Suppressor macrophage treated with lipopolysaccharide for 4 hours (primary cell): ENCODE measurements around the gene GALK1.

ENCODE experiments used
- DNase-seq: peaks from one replicate; pipeline ENCODE4 v3.0.0-alpha.2; 2020

The GALK1 gene

GRCh38 chr17:75749545-75750389 is 15.2 kb downstream of the GALK1 start:
- DNase-seq = peak; percentile 91

GRCh38 chr17:75748706-75749105 is 16.3 kb downstream of the GALK1 start:
- DNase-seq = no peak

- no peak for DNase-seq
Measured at GRCh38 chr17:75743625-75744206, 21.3 kb downstream of the GALK1 start.

GRCh38 chr17:75742337-75742736 is 22.7 kb downstream of the GALK1 start:
- DNase-seq = no peak

- DNase-seq = no peak
Measured at GRCh38 chr17:75740631-75741077, 24.3 kb downstream of the GALK1 start.

GRCh38 chr17:75740215-75740614 is 24.8 kb downstream of the GALK1 start:
- no peak for DNase-seq

- DNase-seq = no peak
Measured at GRCh38 chr17:75739801-75740200, 25.2 kb downstream of the GALK1 start.

- DNase-seq = no peak
Measured at GRCh38 chr17:75739174-75739573, 25.8 kb downstream of the GALK1 start.

GRCh38 chr17:75738218-75738802 is 26.7 kb downstream of the GALK1 start:
- peak; percentile 94 for DNase-seq

- no peak for DNase-seq
Measured at GRCh38 chr17:75737133-75737962, 27.6 kb downstream of the GALK1 start.

- DNase-seq = no peak
Measured at GRCh38 chr17:75736173-75736835, 28.7 kb downstream of the GALK1 start.

GRCh38 chr17:75734674-75735294 is 30.2 kb downstream of the GALK1 start:
- DNase-seq = no peak

GRCh38 chr17:75733471-75733870 is 31.5 kb downstream of the GALK1 start:
- no peak for DNase-seq

GRCh38 chr17:75731716-75732498 is 33.1 kb downstream of the GALK1 start:
- no peak for DNase-seq

GRCh38 chr17:75731086-75731715 is 33.8 kb downstream of the GALK1 start:
- no peak for DNase-seq

- no peak for DNase-seq
Measured at GRCh38 chr17:75730065-75730464, 34.9 kb downstream of the GALK1 start.

- DNase-seq = no peak
Measured at GRCh38 chr17:75729351-75729750, 35.6 kb downstream of the GALK1 start.

GRCh38 chr17:75727391-75727790 is 37.6 kb downstream of the GALK1 start:
- DNase-seq = no peak

GRCh38 chr17:75725504-75725903 is 39.5 kb downstream of the GALK1 start:
- no peak for DNase-seq
